HUDEP-2 (cell line): ENCODE data around the gene PLEKHG2.
"Not testable (repeated sequence)": the region's sequence is repeated elsewhere in the genome, so short reads cannot be mapped to it uniquely, and the experiment has no call there.

Experiments
- DNase-seq, 76 experiments: peaks; one replicate each; lab custom pipeline; 2025; ENCODE audit not compliant: unreplicated experiment in 76 of 76; lab: John Stamatoyannopoulos, UW

The PLEKHG2 gene

GRCh38 chr19:39444598-39445195 is 32.2 kb downstream of the PLEKHG2 start:
- DNase-seq: peak in 6 of 76 experiments; percentile 10 to 57 (median 40)

- DNase-seq: peak; percentile 48 to 99 (median 98)
Measured at GRCh38 chr19:39445196-39446111, 33.0 kb downstream of the PLEKHG2 start, which contains the start of gene SUPT5H. Gene SUPT5H (plus strand): TSS chr19:39445582. CDS start chr19:39445891, 309 bp downstream.

- DNase-seq: no peak
Measured at GRCh38 chr19:39446365-39447084, 34.1 kb downstream of the PLEKHG2 start.

- DNase-seq: no peak
Measured at GRCh38 chr19:39448271-39448670, 35.8 kb downstream of the PLEKHG2 start.

GRCh38 chr19:39449116-39449797 is 36.8 kb downstream of the PLEKHG2 start:
- no peak for DNase-seq

- DNase-seq: not testable (repeated sequence)
Measured at GRCh38 chr19:39451257-39451656, 38.8 kb downstream of the PLEKHG2 start.

GRCh38 chr19:39463403-39463802 is 50.9 kb downstream of the PLEKHG2 start:
- DNase-seq: no peak

- no peak for DNase-seq
Measured at GRCh38 chr19:39465956-39466747, 53.7 kb downstream of the PLEKHG2 start.

- no peak for DNase-seq
Measured at GRCh38 chr19:39467941-39468340, 55.5 kb downstream of the PLEKHG2 start.

- no peak for DNase-seq
Measured at GRCh38 chr19:39469036-39469435, 56.6 kb downstream of the PLEKHG2 start.

- DNase-seq: no peak
Measured at GRCh38 chr19:39469567-39469966, 57.1 kb downstream of the PLEKHG2 start.

- DNase-seq: no peak
Measured at GRCh38 chr19:39470724-39471339, 58.4 kb downstream of the PLEKHG2 start.

- DNase-seq: no peak
Measured at GRCh38 chr19:39471756-39472536, 59.5 kb downstream of the PLEKHG2 start.

- no peak for DNase-seq
Measured at GRCh38 chr19:39472746-39473442, 60.4 kb downstream of the PLEKHG2 start.

- no peak for DNase-seq
Measured at GRCh38 chr19:39473443-39473960, 61.0 kb downstream of the PLEKHG2 start.

- peak in 39 of 76 experiments; percentile 11 to 71 (median 43) for DNase-seq
Measured at GRCh38 chr19:39474139-39474620, 61.7 kb downstream of the PLEKHG2 start.

GRCh38 chr19:39475748-39476147 is 63.3 kb downstream of the PLEKHG2 start:
- no peak for DNase-seq
